SK-N-SH (cell line): Measurements from ENCODE around the gene GALNT16. TPM values are rescaled to one million over a fixed set of nuclear protein-coding genes. Genes with fewer than 3 reads are reported as not detected.

ENCODE experiments used
- CTCF ChIA-PET: fragments of 300-600, 350-600 bp; formaldehyde crosslinking; extraction: SDS; loops from one replicate; lab custom pipeline; 2021; lab: Yijun Ruan, JAX
- POLR2A ChIA-PET: fragments of 350-600 bp; sonication (Branson Sonifier 250); formaldehyde crosslinking; extraction: SDS; loops from one replicate; lab custom pipeline; 2020; ENCODE audit warnings: antibody characterized with exemption, inconsistent platforms; lab: Yijun Ruan, JAX
- DNase-seq: peaks from one replicate; pipeline ENCODE4 v3.0.0; 2012
- H2AFZ ChIP-seq: fragments of 200-600 bp; sonication (generic); 2 replicates; pipeline ENCODE4 v1.8.1; 2016; ENCODE audit warnings: antibody characterized with exemption, mild to moderate bottlenecking, low read depth
- H3F3A ChIP-seq: fragments of 200-600 bp; sonication (generic); replicated peaks from 2 replicates; pipeline ENCODE3; 2016; ENCODE audit warnings: antibody characterized with exemption, mild to moderate bottlenecking; ENCODE audit not compliant: insufficient read depth
- H3K27ac ChIP-seq, 2 experiments: fragments of 200-500 bp in 1 of 2; fragments of 200-600 bp in 1 of 2; sonication (Bioruptor generic) in 1 of 2; sonication (generic), shearing (Covaris generic) in 1 of 2; 2 replicates each; pipeline versions ENCODE4 v1.5.1 to v1.6.1; 2014 to 2016; ENCODE audit warnings: low read depth in 2 of 2, inconsistent platforms in 1 of 2, low read length in 1 of 2, mild to moderate bottlenecking in 1 of 2, mixed read lengths in 1 of 2
- H3K27me3 ChIP-seq: fragments of 200-600 bp; sonication (generic), shearing (Covaris generic); 2 replicates; pipeline ENCODE4 v1.6.1; 2016; ENCODE audit warnings: mixed run types; ENCODE audit not compliant: insufficient read depth
- H3K36me3 ChIP-seq, 2 experiments: fragments of 200-500 bp in 1 of 2; fragments of 200-600 bp in 1 of 2; sonication (Bioruptor generic) in 1 of 2; sonication (generic) in 1 of 2; replicated peaks in 1 of 2; 2 replicates each; pipeline versions ENCODE3 to v1.5.1; 2014 to 2016; ENCODE audit warnings: low read length in 1 of 2, mild to moderate bottlenecking in 1 of 2; ENCODE audit not compliant: insufficient read depth in 2 of 2, control insufficient read depth in 1 of 2
- H3K4me1 ChIP-seq, 2 experiments: fragments of 200-500 bp in 1 of 2; fragments of 200-600 bp in 1 of 2; sonication (Bioruptor generic) in 1 of 2; sonication (generic), shearing (Covaris generic) in 1 of 2; 2 replicates each; pipeline versions ENCODE4 v1.5.1 to v1.6.1; 2014 to 2016; ENCODE audit warnings: low read depth in 1 of 2, low read length in 1 of 2, mixed run types in 1 of 2; ENCODE audit not compliant: insufficient read depth in 2 of 2, control insufficient read depth in 1 of 2
- H3K4me2 ChIP-seq: fragments of 200-600 bp; sonication (generic), shearing (Covaris generic); 2 replicates; pipeline ENCODE4 v1.6.1; 2017; ENCODE audit warnings: mixed run types
- H3K4me3 ChIP-seq, 2 experiments: fragments of 200-500 bp in 1 of 2; fragments of 200-600 bp in 1 of 2; sonication (Bioruptor generic) in 1 of 2; sonication (generic), shearing (Covaris generic) in 1 of 2; 2 replicates each; pipeline versions ENCODE4 v1.5.1 to v1.8.1; 2014 to 2016; ENCODE audit warnings: low read depth in 2 of 2, inconsistent platforms in 1 of 2, low read length in 1 of 2, mild to moderate bottlenecking in 1 of 2, mixed read lengths in 1 of 2, moderate library complexity in 1 of 2
- H3K79me2 ChIP-seq: fragments of 200-600 bp; sonication (generic); 2 replicates; pipeline ENCODE4 v1.8.1; 2017; ENCODE audit warnings: mild to moderate bottlenecking; ENCODE audit not compliant: insufficient read depth
- H3K9ac ChIP-seq: fragments of 200-600 bp; sonication (generic); 2 replicates; pipeline ENCODE4 v1.6.1; 2017; ENCODE audit warnings: mixed run types
- H3K9me2 ChIP-seq: fragments of 200-600 bp; sonication (generic); 2 replicates; pipeline ENCODE4 v1.6.1; 2017; ENCODE audit warnings: mixed run types
- H3K9me3 ChIP-seq: fragments of 200-600 bp; sonication (generic); 2 replicates; pipeline ENCODE4 v1.6.1; 2017; ENCODE audit warnings: mixed run types, mild to moderate bottlenecking, moderate library complexity
- H4K20me1 ChIP-seq: fragments of 200-600 bp; sonication (generic); 2 replicates; pipeline ENCODE4 v1.6.1; 2017; ENCODE audit warnings: mild to moderate bottlenecking, mixed run types; ENCODE audit not compliant: insufficient read depth
- CTCF ChIP-seq: fragments of 200-600 bp; sonication (generic); IDR thresholded peaks from 2 replicates; pipeline ENCODE4 v1.6.1; 2017; ENCODE audit warnings: antibody characterized with exemption, mild to moderate bottlenecking, moderate library complexity
- ELF1 ChIP-seq: IDR thresholded peaks from 2 replicates; pipeline ENCODE4 v1.4.0; 2012
- GABPA ChIP-seq: IDR thresholded peaks from 2 replicates; pipeline ENCODE4 v1.4.0; 2012; ENCODE audit warnings: low read depth, mild to moderate bottlenecking
- MEF2A ChIP-seq: IDR thresholded peaks from 2 replicates; pipeline ENCODE4 v1.4.0; 2012; ENCODE audit warnings: low read depth, borderline replicate concordance
- MXI1 ChIP-seq: IDR thresholded peaks from 2 replicates; pipeline ENCODE4 v1.6.1; 2012; ENCODE audit warnings: mild to moderate bottlenecking, low read depth, low read length, improper control_type of control experiment
- NFIC ChIP-seq: IDR thresholded peaks from 2 replicates; pipeline ENCODE4 v1.4.0; 2012; ENCODE audit warnings: borderline replicate concordance
- NRF1 ChIP-seq: IDR thresholded peaks from 2 replicates; pipeline ENCODE4 v1.6.1; 2012; ENCODE audit warnings: low read depth, mild to moderate bottlenecking, low read length
- PBX3 ChIP-seq: IDR thresholded peaks from 2 replicates; pipeline ENCODE4; 2012
- POLR2AphosphoS5 ChIP-seq: IDR thresholded peaks from 2 replicates; pipeline ENCODE4 v1.6.1; 2012; ENCODE audit warnings: low read depth, low read length
- REST ChIP-seq: IDR thresholded peaks from 2 replicates; pipeline ENCODE4 v1.6.1; 2012; ENCODE audit warnings: mild to moderate bottlenecking, low read depth, low read length, moderate library complexity
- RXRA ChIP-seq: IDR thresholded peaks from 2 replicates; pipeline ENCODE4 v1.4.0; 2012; ENCODE audit warnings: low read depth, mild to moderate bottlenecking, borderline replicate concordance
- TAF1 ChIP-seq: IDR thresholded peaks from 2 replicates; pipeline ENCODE4 v1.6.1; 2012; ENCODE audit warnings: low read depth, mild to moderate bottlenecking, low read length, moderate library complexity, borderline replicate concordance
- TEAD4 ChIP-seq: IDR thresholded peaks from 2 replicates; pipeline ENCODE4 v1.4.0; 2012; ENCODE audit warnings: mild to moderate bottlenecking, borderline replicate concordance; ENCODE audit not compliant: insufficient read depth
- WGBS: methylation state at CpG from one replicate; pipeline ENCODE4 v1.1.6; 2017; ENCODE audit warnings: low lambda C conversion rate; 5-methylcytosine and 5-hydroxymethylcytosine counted together
- polyA plus RNA-seq, 3 experiments: library from polyadenylated mRNA; depleted of rRNA; stranded (reverse); fragments of >200 nt; gene quantifications; 2 replicates each; pipeline ENCODE4 v1.2.3, GENCODE V29; 2012
- TF ChIP-seq, protein P1 (sequence below): fragments of 150-350 bp; IDR thresholded peaks from 2 replicates; pipeline ENCODE4 v1.6.1; 2017; ENCODE audit warnings: antibody characterized with exemption, low read length, low read depth, borderline replicate concordance

The GALNT16 gene
- polyA plus RNA-seq, 1 of the 3 experiments (the other 2 are of a cell fraction) = 17.0 TPM

- TF ChIP-seq REST (no peak), RXRA (no peak), POLR2AphosphoS5 (no peak), NRF1 (no peak)
- TF ChIP-seq, protein P1, sequence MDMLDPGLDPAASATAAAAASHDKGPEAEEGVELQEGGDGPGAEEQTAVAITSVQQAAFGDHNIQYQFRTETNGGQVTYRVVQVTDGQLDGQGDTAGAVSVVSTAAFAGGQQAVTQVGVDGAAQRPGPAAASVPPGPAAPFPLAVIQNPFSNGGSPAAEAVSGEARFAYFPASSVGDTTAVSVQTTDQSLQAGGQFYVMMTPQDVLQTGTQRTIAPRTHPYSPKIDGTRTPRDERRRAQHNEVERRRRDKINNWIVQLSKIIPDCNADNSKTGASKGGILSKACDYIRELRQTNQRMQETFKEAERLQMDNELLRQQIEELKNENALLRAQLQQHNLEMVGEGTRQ = no peak
These were observed 97.1 kb downstream of the GALNT16 start (continued) for GRCh38 chr14:69356903-69357543.

DNA sequence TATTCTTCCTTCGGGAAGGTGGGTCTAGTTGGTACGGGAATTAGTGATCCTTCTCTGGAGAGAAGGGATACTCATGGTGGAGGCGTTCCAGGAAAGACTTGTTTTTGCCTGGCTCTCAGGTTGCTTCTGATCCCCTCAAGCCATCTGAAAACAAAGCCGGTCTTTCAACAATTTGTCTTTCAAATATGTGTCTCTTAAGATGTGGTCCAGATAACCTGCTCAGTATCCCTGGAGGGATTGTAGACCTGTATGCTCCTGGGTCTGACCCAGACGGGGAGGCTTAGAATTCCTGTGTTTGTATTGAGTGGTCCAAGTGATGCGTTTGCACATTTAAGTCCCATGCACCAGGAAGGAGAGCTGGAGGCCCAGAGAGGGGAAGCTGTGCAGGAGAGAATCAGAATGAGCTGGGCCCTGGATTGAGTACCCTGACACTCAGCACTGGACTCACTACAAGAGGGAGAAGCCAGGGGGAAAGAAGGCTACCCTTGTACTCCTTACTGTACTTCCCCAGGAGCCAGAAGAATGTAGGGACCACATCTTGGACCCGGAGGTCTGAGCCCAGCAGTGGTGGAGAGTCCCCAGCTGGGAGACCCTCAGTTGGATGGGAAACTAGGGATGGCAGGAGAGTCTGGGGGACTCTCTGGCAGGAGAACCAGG, 97.7 kb downstream of the GALNT16 start:
- no peak overlapping the region for H3K9ac ChIP-seq
- 94% methylated on average over 7 of the region's 7 CpGs for WGBS
- CTCF ChIA-PET = interaction anchor here (1.3 to 2.1 kb wide), 3 partner anchors 70 to 115 kb away, joined by 4 to 8 read pairs (median 5); no protein-coding TSS in a partner anchor
- H3K9me2 ChIP-seq = no peaks in the 10 kb centered on the region
- no peak overlapping the region for H3K27ac ChIP-seq
- no peaks in the 10 kb centered on the region for H3F3A ChIP-seq
- DNase-seq = no peak
- no peaks in the 10 kb centered on the region for H4K20me1 ChIP-seq
- H3K4me1 ChIP-seq = peaks cover 3 to 4% of the 10 kb centered on the region in 2 experiments; a peak in 2 of 4 replicates
- no peaks in the 10 kb centered on the region for H3K9me3 ChIP-seq
- no peaks in the 10 kb centered on the region for H3K27me3 ChIP-seq
- no peaks in the 10 kb centered on the region for H3K79me2 ChIP-seq
- no peak overlapping the region for H2AFZ ChIP-seq
- H3K4me2 ChIP-seq = no peak overlapping the region
- no peak overlapping the region for H3K4me3 ChIP-seq
- POLR2A ChIA-PET = no interaction called here
- H3K36me3 ChIP-seq = peaks cover 0 to 3% of the 10 kb centered on the region in 2 experiments
- TF ChIP-seq GABPA (no peak), ELF1 (no peak), TAF1 (no peak), MXI1 (no peak), TEAD4 (no peak), PBX3 (no peak), MEF2A (no peak), NFIC (no peak), CTCF (no peak)
- TF ChIP-seq, protein P1 = no peak
